ENCODE results near the gene IGFBP3.

IGFBP3 gene

DNA sequence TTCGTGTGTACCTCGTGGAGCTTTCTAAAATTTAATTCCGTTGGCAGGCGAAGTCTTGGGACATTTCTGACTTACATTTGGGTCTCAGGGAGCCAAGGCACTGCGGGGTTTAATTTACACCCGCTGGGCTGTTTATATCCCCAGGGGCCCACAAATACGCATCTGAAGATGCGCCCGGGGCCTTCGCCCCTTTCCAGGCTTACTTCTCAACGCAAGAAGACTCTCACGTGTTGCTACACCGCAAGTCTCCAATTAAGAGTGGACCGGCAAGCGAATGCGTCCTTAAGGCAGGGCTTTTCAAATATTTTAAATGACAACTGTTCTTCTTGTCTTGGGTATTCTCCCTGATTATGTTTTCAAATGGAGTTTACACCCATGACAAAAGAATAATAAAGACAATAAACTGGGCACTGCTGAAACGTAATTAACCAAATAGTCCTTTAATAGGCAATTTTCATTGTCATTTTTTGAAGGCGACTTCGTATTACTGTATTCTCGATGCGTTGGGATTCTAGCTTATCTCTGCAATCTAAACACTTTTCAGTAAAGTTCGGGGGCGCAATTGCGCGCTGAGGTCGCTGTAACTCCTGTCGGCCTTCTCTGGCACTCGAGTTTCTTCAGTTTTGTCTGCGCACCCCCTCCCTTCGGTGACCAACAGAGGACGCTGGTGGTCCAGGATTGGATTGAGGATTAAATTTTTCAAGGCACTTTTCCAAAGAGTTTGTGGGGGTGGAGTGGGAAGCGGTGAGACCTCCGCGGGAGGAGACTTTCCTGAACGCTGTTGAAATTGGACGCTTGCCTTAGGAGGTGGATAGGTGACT, 837 bp upstream of the IGFBP3 start:
- no peak for DNase-seq

DNA sequence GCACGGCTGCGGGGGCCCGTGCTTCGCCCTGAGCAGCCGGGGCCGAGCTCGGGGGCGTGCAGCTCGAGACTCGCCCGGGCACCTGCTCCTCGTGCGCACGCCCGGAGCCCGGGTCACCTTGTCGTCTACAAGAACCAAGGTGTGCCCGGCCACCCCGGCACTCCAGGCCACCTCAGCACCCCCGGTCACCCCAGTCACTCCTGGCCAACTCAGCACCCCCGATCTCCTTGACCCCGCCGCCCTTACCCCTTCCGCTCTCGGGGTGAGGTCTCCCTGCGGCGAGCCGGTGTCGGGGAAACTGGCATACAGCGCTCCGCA, 268 bp upstream of the IGFBP3 start:
- DNase-seq = no peak

DNA sequence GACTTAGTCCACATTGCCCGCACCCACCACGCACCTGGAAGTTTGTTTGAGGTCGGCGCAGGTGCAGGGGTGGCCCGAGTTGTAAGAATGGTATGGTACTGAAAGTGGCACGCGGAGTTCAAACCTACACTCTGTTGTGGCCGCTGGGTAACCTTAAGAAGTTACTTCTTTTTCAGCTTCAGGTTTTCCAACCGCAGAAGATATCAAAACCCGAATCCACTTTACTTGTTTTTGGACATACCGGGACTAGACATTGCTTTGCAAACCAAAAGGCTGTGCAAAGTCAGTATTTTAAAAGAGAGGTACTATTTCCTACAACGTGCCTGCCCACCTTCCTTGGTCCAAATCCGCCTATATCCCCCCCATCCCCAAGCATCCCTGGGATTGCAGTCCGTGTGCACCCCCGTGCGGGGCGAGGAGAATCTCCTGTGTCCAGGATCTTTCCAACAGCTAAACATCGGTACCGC, 1.0 kb downstream of the IGFBP3 start:
- DNase-seq = no peak

DNA sequence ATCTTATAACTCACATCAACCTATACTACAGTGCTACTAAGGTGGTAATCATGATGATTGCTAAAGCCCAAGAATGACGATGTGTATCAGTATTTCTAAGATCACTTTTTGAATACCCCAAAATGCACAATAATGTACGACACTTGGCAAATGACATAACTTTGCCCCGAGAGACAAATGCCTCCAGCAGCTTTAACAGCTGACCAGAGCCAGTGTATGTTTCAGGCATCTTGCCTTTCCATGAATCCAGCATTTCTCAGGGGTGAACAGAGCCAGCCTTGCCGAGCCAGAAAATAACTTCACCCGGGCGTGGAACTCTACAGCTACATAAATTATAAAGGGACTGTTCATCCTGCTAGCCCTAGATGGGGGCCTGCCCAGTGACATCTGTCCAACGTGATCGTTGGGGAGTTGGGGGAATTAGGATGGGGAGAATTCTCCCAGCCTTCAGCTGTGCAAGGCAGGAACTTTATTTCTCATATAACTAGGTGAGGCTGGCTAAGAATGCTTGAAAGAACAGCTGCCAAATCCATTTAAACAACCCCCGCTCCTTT, 1.8 kb downstream of the IGFBP3 start:
- DNase-seq = no peak

DNA sequence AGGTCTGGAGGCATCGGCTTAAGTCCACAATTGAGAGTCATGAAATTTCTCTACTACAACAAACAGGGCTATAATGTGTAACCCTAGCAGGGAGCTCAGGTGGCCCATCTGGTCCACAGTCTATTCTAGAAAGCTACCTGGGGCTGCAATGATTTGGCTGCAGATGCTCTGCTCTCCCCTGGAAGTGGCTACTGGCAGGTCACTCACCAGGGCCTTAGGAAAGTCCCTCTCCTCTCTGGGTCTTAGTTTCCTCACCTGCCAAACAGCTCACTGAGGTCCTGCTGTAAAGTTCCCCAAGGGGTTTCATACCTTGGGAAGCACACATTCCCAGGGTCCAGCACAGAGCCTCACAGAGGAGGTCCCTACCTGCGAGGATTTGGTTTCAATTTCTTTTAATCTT, 2.5 kb downstream of the IGFBP3 start:
- no peak for DNase-seq

DNA sequence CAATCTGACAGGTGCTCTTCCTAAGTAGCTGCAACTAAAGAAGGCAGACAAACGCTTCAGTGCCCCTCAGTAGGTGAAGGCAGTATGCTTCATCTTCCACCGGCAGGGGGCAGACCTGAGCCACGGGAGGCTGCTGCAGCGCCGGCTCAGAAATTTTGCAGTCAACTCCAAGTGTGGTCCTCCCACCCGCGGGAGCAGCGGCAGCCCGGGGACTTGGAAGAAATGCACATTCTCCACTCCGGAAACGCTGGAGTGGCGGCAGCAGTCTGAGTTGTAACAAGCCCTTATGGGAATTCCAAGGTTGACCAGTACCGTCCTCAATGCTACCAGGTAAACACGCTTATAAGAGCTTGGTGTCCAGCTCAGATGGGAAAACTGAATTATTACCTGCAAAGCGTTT, 3.4 kb downstream of the IGFBP3 start:
- peak; percentile 51 for DNase-seq

DNA sequence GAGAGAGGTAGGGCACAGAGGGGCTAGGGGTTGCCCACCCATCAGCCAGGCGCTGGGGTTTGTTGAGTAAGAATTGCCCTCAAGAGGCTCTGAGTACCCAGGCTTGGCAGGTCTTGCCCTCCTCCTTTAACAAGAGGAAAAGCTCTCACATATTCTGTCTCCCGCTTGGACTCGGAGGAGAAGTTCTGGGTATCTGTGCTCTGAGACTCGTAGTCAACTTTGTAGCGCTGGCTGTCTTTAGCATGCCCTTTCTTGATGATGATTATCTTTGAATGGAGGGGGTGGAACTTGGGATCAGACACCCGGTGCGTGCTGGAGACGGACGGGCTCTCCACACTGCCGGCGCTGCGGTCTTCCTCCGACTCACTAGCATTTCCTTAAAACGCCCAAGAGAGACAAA, 4.0 kb downstream of the IGFBP3 start:
- DNase-seq = no peak

DNA sequence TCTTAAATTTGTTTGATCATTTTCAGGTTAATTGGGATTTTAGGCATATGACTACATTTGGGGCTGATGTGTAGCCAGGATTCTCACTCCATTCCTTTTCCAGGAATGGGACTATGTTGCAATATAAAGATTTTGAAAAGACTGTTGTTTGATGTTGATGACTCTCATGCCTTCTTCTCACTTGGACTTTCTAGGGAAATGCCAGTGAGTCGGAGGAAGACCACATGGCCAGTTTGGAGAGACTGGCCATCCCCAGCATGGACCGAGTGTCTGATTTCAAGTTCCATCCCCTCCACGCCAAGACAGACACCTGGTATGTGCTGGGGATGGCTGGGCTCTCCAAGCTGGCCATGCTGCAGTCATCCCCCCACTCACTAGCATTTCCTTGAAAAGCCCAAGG, 5.5 kb downstream of the IGFBP3 start:
- DNase-seq = no peak

DNA sequence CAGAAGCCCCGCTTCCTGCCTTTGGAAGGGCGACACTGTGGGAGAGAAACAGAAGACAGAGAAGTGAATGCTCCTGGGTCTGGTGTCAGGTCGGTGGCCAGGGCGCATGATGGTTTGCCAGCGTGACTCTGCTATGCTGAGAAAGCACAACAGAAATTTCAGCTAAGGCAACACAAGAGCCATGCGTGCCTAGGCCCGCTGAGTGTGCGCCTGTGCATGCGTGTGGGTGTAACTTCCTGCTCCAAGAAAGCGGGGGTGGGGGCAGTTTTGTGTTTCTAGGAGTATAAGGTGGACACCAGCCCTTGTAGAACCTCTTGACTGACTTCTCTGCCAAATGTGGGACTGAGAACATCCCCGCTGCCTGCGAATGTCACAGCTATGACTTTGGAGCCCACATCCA, 6.2 kb downstream of the IGFBP3 start:
- no peak for DNase-seq

DNA sequence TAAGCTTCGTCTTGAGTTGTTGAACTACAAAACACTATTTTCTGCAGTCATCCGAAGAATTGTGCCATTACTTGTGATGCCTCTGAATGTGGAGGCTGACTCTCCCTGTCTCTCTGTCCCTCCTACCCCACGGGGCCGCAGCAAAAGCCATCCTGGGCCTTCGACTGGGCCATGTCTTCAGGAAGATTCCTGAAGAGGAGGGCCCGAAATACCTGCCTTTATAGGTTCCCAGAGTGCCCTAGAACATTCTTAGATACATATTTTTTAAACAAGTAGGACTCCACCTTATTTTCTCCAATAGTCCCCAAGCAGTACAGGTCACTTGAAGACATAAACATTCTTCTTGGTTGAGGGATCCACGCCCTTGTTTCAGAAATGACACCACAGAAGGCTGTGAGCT, 8.1 kb downstream of the IGFBP3 start:
- DNase-seq = no peak

DNA sequence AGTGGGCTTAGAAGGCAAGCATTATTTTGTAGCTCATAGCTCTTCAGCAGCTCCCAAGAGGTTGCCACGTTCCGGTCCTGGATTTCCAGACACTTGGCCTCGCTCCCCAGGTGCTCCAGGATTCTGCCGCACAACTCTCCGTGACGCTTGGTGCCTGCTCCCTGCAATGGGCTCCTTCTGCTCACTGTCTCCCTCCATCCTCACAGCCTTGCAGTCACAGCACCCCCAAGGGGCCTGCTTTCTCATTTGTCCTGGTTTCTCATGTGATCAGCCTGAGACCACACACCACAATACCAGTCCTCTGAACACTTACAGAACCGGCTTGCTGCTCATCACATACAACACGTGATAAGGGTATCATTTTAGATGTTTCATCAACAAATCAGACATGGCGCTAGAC, 9.8 kb downstream of the IGFBP3 start:
- no peak for DNase-seq

DNA sequence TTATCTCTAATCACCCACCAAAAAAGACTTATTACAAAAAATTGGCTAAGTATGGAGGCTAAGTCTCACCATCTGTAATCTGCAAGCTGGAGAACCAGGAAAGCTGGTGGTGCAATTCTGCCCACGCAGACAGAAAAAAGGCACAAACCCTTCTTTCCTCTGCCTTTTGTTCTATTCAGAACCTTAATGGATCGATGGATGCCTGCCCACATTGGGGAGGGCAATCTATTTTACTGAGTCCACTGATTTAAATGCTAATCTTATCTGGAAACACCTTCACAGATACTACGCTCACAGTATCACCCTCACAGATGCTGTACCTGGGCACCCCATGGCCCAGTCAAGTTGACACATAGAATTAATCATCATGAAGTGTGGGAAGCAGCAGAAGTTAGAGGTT, 10.2 kb downstream of the IGFBP3 start:
- DNase-seq = no peak

DNA sequence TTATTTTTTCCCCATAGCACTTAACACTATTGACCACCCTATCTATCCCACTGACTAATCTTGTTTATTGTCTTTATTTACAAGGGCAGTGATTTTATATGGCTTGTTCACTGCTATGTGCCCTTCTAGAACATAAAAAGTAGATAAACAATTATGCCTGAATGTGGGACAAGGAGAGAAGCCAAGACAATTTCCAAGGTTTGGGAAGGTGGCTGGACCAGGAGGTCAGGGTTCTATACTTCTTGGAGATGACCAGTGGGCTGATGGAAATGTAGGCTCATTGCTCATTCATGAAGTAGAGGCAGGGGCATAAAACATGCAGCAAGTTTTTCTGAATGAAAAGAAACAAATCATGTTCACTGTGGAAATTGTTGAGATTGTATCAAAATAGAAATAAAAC, 11.5 kb downstream of the IGFBP3 start:
- DNase-seq = no peak

DNA sequence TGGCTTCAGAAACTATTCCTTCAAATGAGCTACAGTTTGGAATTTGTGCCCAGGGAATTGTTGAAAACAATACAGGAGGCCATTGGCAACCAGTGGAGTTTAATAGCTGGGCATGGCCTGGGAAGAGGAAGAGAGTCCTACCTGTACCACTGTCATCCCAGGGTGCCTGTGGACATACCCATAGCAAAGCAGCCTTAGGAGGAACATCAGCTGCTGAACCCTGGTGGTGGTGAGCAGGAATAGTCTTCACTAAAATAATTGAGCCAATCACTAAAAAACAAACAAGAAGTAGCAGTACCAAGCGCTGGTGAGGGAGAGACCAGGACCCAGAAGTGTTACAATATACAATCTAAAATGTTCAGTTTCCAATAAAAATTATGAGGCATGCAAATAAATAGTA, 18.3 kb downstream of the IGFBP3 start:
- no peak for DNase-seq

DNA sequence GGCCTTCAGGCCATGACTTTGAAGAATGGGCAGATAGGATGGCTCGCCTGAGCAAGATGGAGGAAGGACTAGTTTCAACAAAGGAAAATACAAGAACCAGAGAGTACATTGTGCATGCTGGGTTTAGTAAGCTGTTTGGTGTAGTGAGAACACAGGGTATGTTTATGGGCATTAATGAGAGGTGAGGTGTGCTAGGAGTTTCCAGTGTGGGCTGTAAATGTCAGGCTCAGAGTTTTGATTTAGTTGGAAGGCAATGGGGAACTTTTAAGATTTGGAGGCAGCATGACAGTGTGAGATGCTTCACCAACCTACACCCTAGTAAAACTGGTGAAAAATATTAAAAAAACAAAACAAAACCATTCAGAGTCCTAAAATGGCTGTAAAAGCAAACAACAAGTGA, 19.5 kb downstream of the IGFBP3 start:
- DNase-seq = no peak

DNA sequence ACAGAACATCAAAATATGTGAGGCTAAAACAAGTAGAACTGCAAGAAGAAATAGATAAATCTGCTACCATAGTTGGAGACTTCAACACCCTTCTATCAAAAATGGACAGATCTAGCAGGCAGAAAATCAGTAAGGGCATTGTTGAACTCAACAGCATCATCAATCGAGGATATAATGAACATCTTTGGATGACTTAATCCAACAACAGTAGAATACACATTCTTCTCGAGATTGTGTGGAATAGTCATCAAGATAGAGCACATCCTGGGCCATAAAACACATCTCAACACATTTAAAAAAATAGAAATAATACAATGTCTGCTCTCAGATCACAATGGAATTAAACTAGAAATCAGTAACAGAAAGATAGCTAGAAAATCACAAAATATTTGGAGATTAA, 22.9 kb downstream of the IGFBP3 start:
- no peak for DNase-seq

DNA sequence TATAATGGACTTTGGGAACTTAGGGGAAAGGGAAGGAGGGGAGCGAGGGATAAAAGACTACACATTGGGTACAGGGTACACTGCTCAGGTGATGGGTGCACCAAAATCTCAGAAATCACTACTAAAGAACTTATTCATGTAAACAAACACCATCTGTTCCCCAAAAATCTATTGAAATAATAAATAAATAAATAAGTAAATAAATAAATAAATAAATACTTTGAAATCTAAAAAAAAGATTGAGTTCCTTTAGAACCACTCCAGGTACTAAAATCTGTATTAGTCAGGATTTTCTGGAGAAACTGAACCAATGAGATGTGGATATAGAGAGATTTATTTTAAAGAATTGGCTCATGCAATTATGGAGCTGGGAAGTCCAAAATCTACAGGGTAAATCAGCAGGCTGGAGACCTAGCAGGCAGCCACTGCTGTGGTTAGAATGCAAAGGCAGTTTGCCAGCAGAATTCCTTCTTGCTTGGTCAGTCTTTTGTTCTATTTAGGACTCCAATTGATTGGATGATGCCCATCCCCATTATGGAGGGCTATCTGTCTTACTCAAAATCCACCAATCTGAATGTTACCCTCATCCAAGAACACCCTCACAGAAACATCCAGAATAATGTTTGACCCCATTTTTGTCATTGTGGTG, 23.9 kb downstream of the IGFBP3 start:
- no peak for DNase-seq

DNA sequence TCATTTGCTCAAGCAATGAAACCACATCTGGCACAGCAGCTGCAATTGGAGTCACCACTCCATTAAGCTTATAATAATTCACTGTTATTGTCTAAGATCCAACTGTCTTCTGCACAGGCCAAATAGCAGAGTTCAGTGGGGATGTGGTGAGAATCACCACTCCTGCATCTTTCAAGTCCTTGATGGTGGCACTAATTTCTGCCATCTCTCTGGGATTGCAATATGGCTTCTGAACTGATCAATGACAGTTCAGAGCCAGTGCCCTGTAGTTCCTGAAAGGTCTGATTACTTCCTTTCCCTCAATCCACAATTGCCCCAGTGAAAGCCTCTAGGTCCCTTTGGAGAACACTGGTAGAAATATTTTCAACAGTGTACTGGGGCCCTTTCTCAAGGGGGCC, 26.4 kb downstream of the IGFBP3 start:
- DNase-seq = no peak

DNA sequence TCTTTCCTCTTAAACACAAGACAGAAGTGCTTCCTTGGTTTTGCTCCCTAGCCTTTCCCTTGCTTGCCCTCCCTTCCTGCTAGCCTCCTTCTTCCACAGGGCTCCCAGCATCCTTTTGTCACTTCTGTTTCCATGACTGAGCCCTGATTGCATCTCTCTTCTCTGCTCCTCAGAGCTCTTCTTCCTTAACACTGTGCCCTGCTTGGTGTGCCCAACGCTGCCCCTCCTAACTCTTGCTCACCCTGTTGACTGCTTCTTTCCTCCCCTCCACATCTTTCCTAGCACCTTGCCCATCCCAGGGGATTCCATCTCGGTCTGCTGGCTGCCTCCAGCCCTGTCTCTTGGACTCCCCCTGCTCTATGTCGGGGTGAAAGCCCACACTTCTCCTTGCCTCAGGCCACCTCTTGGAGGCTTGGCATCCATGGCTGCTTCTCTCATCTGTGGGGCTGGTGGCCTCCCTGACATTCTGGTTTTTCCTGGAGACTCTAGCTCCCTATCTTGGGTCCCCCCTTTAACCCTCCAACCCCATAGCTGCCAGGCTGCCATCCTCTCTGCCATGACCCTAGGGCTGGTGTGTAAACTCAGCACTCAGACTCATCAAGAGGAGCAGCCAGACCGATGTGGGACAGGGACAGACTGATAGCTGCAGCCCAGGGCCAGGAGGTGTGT, 26.9 kb downstream of the IGFBP3 start:
- DNase-seq = no peak

DNA sequence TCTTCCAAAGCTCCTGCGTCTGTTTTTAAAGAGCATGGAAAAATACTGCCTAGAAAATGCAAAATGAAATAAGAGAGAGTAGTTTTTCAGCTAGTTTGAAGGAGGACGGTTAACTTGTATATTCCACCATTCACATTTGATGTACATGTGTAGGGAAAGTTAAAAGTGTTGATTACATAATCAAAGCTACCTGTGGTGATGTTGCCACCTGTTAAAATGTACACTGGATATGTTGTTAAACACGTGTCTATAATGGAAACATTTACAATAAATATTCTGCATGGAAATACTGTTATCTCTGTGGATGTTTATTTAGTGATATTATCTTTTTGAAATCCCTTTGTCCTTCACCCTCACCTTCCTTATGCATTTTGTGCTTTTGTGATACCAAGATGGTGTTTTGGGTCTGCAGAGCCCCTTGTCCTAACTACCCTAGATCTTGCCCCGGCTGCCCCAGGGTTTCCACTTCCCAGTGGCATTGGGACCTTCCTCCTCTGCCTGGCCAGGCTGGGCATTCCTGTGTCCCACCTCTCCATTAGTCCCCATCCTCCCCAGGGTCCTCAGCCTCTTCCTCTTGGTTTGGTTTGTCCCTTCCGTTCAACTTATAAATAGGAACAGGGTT, 27.6 kb downstream of the IGFBP3 start:
- no peak for DNase-seq

DNA sequence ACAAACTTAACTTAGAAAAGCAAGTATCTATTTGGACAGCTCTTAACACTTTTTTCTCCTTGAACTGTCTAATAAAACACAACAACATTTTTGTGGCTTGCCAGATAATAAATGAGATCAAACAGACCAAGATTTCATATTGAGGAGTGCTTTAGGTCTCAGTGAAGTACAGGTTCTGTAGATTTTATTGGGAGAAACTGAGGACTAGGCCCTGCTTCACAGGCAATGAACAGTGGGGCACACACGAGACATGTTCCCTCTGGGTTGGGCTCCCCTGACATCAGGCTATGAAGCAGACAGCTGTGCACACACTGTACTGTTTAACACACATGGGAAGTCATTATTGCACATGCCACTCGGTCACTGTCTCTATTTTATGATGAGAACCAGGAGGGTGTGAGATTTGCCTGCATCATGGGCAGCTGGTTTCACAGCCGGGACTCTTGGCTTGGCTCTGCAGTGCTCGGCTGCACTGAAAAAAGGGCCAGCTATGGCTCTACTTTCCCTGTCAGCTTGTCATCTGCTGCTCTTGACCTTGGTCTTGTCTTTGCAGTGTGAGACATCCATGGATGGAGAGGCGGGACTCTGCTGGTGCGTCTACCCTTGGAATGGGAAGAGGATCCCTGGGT, 28.6 kb downstream of the IGFBP3 start:
- DNase-seq = no peak

DNA sequence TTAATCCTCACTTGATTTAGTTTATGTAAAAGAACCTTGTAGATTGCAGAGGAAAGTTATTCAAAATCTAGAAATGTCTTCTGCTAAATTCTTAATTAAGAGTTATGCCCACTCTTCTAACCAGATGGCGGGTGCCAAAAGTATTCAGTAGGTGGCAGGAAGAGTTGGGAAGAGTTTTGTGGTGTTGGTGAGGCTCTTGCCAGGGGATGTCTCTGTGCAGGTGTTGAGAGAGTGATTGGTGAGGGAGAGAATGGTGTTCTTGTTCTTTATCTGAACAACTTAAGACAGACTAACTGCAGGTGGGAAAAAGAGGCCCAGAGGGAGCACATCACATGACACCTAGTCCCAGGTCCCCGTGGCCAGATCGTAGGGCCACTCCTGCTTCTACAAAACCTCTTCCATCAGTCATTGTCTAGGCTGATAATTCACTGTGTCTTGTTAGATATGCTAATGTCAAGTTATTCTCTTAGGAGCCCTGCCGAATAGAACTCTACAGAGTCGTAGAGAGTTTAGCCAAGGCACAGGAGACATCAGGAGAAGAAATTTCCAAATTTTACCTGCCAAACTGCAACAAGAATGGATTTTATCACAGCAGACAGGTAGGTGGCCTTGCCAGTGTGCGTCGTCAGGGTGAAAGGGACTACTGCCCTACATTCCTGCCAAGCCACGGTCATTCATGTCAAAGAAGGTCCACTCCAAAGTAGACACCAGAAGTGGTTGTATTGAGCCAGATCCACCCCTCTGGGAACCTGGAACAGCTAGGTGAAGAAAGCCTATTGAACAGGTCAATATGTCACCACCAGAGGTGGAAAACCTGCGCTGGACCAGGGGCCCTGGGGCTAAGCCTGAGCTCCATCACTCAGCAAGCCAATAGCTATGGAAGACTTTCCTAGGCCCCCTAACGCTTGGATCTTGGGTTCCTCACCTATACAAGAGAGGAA, 29.3 kb downstream of the IGFBP3 start:
- no peak for DNase-seq

All from NCI-H146 (cell line).